Neural crest cell (in vitro differentiated cells): ENCODE measurements around the gene DLG1. TPM values are rescaled to one million over a fixed set of nuclear protein-coding genes. Genes with fewer than 3 reads are reported as not detected.
"Not testable (repeated sequence)": the region's sequence is repeated elsewhere in the genome, so short reads cannot be mapped to it uniquely, and the experiment has no call there.

Source experiments
- DNase-seq: peaks from one replicate; pipeline ENCODE4 v3.0.0; 2021; ENCODE audit warnings: low read depth, mixed read lengths, low spot score
- H3K27ac Mint-ChIP-seq: one replicate; pipeline ENCODE4 v1.8.0; 2021; ENCODE audit warnings: mild to moderate bottlenecking, mixed read lengths; ENCODE audit not compliant: unreplicated experiment
- H3K27me3 Mint-ChIP-seq: 2 replicates; pipeline ENCODE4 v1.8.0; 2021; ENCODE audit warnings: low read depth, mild to moderate bottlenecking, mixed read lengths
- H3K36me3 Mint-ChIP-seq: 2 replicates; pipeline ENCODE4 v1.8.0; 2021; ENCODE audit warnings: low read depth, mild to moderate bottlenecking, mixed read lengths
- H3K4me1 Mint-ChIP-seq: 2 replicates; pipeline ENCODE4 v1.8.0; 2021; ENCODE audit warnings: mixed read lengths
- H3K4me3 Mint-ChIP-seq: one replicate; pipeline ENCODE4 v1.8.0; 2021; ENCODE audit warnings: mild to moderate bottlenecking, mixed read lengths
- H3K9me3 Mint-ChIP-seq: 2 replicates; pipeline ENCODE4 v1.8.0; 2021; ENCODE audit warnings: mixed read lengths
- total RNA-seq: library from RNA; stranded (reverse); gene quantifications from 2 replicates; pipeline ENCODE4 v1.2.1, GENCODE V29; 2021
- TF ChIP-seq, protein P1 (sequence below): fragments of 200-600 bp; sonication (generic); conservative IDR thresholded peaks from 2 replicates; pipeline ENCODE4 v1.5.0; 2021; ENCODE audit warnings: antibody characterized with exemption, mild to moderate bottlenecking

DLG1 gene
- total RNA-seq, 1 donor from 2014 or later = 95.5 TPM

DNA sequence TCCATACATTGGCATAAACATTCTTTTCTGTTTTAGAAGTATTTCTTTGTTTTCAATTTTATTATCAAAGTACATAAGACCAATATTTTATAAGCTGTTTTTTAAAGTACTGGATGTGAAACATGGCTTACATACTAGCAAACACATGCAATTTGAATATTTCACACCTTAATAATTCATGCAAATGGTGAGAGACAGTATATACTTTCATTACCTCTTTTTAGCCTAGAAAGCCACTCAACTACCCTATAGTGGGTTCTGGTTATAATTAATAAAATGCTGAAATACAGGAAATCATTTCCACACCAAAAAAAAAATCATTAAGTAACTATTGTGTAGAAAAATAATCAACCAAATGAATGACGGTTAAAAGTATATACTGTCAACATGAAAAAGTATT lies 230.3 kb downstream of the DLG1 start:
- no peak for DNase-seq
- peaks cover 5% of the 10 kb centered on the region for H3K36me3 Mint-ChIP-seq
- TF ChIP-seq, protein P1, sequence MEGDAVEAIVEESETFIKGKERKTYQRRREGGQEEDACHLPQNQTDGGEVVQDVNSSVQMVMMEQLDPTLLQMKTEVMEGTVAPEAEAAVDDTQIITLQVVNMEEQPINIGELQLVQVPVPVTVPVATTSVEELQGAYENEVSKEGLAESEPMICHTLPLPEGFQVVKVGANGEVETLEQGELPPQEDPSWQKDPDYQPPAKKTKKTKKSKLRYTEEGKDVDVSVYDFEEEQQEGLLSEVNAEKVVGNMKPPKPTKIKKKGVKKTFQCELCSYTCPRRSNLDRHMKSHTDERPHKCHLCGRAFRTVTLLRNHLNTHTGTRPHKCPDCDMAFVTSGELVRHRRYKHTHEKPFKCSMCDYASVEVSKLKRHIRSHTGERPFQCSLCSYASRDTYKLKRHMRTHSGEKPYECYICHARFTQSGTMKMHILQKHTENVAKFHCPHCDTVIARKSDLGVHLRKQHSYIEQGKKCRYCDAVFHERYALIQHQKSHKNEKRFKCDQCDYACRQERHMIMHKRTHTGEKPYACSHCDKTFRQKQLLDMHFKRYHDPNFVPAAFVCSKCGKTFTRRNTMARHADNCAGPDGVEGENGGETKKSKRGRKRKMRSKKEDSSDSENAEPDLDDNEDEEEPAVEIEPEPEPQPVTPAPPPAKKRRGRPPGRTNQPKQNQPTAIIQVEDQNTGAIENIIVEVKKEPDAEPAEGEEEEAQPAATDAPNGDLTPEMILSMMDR = no peak
- no peak overlapping the region for H3K4me3 Mint-ChIP-seq
- H3K9me3 Mint-ChIP-seq = no peaks in the 10 kb centered on the region
- no peaks in the 10 kb centered on the region for H3K4me1 Mint-ChIP-seq
- H3K27ac Mint-ChIP-seq = no peak overlapping the region
- H3K27me3 Mint-ChIP-seq = no peaks in the 10 kb centered on the region

DNA sequence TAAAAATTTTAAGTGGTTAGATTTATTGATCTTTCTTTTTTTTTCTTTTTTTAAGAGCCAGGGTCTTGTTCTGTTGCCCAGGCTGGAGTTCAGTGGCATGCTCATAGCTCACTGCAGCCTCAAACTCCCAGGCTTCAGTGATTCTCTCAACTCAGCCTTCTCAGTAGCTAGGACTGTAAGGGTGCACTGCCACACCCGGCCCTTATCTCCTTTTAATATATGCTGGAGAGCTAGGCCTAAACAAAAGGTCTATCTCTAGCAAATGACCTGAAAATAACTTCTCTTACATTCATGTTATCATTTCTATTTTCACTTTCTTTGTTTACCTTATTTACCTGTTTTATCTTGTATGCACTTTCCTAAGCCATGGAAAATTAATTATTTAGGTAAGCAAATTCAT lies 233.6 kb downstream of the DLG1 start:
- DNase-seq = no peak
- Mint-ChIP-seq H3K4me1 (no peaks in the 10 kb centered on the region), H3K27me3 (no peaks in the 10 kb centered on the region), H3K4me3 (no peak overlapping the region), H3K9me3 (no peaks in the 10 kb centered on the region), H3K27ac (no peak overlapping the region), H3K36me3 (peaks cover 15% of the 10 kb centered on the region)
- TF ChIP-seq, protein P1 = no peak

DNA sequence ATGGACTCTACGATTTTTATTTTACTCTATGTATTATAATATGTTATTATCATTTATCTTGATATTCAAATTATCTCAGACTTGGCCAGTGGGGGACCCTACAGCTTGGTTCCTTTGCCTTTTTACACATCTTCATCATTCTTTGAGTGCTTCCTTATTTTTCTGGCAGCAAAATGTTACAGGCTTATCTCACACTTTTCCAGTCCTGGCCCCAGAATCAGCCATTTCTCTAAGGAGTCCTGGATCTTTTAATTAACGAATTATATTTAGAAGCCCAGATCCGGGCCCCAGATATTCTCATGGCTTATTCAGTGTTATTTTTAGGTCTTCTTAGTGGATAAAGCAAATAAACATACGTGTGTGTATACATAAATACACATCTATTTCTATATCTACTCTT lies 236.0 kb downstream of the DLG1 start:
- Mint-ChIP-seq H3K9me3 (no peaks in the 10 kb centered on the region), H3K27ac (no peak overlapping the region), H3K4me3 (no peak overlapping the region), H3K27me3 (no peaks in the 10 kb centered on the region), H3K36me3 (peaks cover 20% of the 10 kb centered on the region), H3K4me1 (no peaks in the 10 kb centered on the region)
- TF ChIP-seq, protein P1 = no peak
- no peak for DNase-seq

DNA sequence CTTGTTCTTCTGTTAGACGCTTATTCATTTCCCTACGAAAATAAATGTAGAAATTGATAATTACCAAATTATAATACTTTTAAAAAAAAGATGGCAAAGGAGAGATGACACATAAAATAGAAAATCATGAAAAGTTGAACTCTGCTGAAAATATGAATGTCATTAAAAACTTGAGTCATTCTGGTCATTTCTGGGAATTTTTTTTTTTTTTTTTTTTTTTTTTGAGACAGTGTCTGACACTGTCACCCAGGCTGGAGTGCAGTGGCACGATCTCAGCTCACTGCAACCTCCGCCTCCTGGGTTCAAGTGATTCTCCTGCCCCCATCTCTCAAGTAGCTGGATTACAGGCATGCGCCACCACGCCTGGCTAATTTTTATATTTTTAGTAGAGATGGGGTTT lies 246.8 kb downstream of the DLG1 start:
- peaks cover 16% of the 10 kb centered on the region for H3K36me3 Mint-ChIP-seq

DNA sequence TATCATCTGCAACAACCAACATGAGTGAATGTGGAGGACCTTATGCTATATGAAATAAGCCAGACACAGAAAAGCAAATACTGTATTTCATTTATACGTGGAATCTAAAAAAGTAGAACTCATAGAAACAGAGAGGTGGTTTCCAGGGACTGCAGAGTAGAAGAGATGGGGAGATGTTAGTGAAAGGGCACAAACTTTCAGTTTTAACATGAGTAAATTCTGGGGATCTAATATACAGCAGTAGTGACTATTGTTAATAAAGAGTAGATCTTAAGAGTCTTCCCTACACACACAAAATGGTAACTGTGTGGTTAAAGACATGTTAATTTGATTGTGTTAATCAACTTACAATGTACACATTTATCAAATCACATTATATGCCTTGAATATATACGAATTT lies 247.9 kb downstream of the DLG1 start:
- peaks cover 23% of the 10 kb centered on the region for H3K36me3 Mint-ChIP-seq
- TF ChIP-seq, protein P1 = no peak
- H3K27ac Mint-ChIP-seq = no peak overlapping the region
- no peaks in the 10 kb centered on the region for H3K27me3 Mint-ChIP-seq
- no peak for DNase-seq
- H3K4me1 Mint-ChIP-seq = peaks cover 1% of the 10 kb centered on the region
- H3K4me3 Mint-ChIP-seq = no peak overlapping the region
- H3K9me3 Mint-ChIP-seq = no peaks in the 10 kb centered on the region

More for the DNA sequence above, 246.8 kb downstream of the DLG1 start:
- not testable (repeated sequence) for H3K27me3 Mint-ChIP-seq, H3K27ac Mint-ChIP-seq, H3K9me3 Mint-ChIP-seq, H3K4me1 Mint-ChIP-seq, DNase-seq, H3K4me3 Mint-ChIP-seq

DNA sequence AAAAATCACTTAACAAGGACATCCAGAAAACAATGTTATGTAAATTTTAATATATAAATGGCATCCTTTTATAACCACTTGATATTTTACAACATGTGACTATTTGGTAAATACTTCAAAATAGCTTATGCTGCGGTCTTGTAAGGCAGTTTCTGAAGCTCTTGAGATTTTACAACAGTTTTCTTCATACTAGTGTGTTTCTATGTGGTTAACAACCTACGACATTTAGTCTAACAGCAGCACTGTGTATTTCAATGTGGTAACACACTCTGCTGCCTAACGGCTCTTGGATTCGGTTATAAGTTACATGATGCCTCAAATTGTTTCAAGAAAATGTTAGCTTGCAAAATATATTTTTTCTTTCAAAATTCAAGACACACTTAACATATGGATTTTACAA lies 255.9 kb downstream of the DLG1 start:
- H3K27me3 Mint-ChIP-seq = no peaks in the 10 kb centered on the region
- H3K9me3 Mint-ChIP-seq = no peaks in the 10 kb centered on the region
- no peak overlapping the region for H3K4me3 Mint-ChIP-seq
- DNase-seq = no peak
- no peak overlapping the region for H3K27ac Mint-ChIP-seq
- TF ChIP-seq, protein P1 = no peak
- peaks cover 8% of the 10 kb centered on the region for H3K36me3 Mint-ChIP-seq
- no peaks in the 10 kb centered on the region for H3K4me1 Mint-ChIP-seq
